ENCODE data around the gene TGFB2. TPM values are rescaled to one million over a fixed set of nuclear protein-coding genes. Genes with fewer than 3 reads are reported as not detected.

The TGFB2 gene
- polyA plus RNA-seq, 1 donor: 66.7 TPM

DNA sequence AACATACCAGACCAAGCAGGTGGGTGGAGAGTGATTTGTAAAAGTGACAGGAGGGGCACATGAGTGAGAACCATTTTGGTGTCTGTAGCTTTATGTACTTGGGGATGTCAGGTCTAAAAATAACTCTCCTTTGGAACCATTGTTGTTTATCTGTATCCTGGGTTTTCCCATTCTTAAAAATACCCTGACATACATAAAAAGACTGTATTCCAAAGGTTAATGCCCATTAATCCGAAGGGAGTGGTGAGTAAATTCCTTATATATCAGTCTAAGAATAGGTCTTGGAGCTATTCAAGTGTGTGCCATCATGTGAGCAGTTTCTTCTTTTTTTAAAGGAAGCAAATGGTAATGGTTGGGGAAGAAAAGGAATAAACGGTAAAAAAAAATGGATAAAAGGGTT lies 117.5 kb downstream of the TGFB2 start:
- DNase-seq (ENCODE audit: low read depth): no peak

DNA sequence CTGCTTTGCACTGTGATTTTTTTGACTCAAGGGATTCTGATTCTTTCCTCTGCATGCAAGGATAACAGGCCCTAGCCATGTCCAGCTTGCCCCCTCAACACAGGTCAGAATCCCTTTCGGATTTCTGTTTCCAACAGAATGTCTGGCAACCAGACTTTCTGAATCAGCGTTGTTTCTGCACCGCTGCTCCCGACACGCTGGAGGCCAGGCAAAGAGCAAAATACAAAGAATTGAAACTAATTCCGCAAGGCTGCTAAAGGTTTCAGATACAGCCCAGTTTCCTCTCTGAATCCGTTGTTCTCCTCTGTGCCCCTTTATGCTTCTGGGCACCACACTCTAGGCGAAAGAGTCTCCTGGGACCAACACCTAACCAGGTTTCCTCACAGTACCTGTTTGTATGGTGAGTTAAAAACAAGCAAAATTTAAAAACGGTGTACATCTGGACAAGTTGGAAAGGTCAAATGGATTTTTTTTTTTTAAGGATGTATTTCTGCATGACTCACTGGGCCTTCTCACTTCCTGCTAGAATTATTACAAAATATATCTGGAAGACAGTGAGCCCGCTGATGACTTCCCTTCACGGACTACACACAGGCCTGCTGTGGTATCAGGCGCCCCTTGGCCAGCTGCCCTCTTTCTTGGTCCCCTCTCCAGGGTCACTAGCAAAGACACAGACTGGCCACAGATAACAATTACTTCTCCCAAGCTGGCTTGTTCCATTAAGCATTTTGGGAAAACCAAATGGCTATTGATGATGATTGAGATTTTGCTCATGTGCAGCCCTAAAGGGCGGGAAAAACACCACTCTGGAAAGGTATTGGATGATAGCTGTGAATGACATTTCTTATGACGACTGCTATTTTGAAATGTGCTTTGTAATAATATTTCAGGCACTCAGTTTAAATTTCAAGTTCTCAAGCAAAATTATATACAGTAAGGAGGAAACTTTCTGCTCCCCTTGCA lies 118.3 kb downstream of the TGFB2 start:
- DNase-seq (ENCODE audit: low read depth): no peak

GRCh38 chr1:218464871-218465270 lies 119.7 kb downstream of the TGFB2 start:
- no peak for DNase-seq (ENCODE audit: low read depth)

DNA sequence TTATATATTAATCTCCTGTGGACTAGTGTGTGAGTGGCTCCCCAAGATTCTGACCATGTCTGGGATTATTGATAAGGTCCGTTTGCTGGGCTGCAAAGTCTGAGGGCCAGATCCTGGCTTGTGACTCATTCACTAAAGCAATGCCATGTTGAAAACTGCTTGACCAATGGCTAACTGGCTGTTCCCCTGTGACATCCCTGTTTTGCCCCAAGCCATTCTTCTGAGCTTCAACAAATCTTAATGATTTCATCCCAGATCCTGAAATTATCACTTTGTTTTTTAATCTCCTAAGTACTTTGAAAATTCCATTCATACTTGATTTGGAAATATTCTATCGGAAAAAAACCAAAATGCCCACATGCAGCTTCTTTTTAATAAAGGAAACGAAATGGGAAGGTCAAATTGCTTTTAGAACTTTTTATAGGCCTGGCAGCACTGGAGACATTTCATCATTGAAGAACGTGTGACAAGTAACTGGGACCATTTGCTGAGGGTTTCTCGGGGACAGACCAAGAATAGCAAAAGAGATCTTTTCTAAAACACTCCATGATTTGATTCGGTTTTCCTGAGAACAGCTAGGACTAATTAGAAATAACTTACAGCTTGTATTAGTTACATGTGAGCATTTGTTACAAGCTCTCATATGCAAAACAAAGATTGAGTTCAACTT lies 121.3 kb downstream of the TGFB2 start:
- DNase-seq (ENCODE audit: low read depth): no peak

- no peak for DNase-seq (ENCODE audit: low read depth)
These were observed 122.3 kb downstream of the TGFB2 start for GRCh38 chr1:218467101-218468072.

- DNase-seq (ENCODE audit: low read depth): no peak
These were observed 123.6 kb downstream of the TGFB2 start for GRCh38 chr1:218468711-218469110.

DNA sequence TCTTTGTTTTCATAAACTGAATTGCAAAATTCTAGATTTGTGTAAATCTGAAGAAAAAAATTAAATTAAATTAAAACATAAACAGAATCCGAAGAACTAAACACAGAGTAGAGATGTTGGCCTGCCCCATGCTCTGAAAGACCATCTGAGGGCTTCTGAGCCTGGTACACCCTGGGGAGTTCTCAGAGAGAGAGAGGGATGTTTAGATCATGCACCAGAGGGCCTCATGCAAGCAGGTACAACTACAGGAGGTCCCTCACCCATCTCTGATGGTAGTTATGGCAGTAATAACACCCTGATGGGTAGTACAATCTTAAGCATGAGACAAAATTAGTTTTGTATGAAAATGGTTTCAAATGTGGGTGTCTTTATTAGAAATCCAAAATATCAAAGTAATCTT lies 127.7 kb downstream of the TGFB2 start:
- DNase-seq (ENCODE audit: low read depth): no peak

GRCh38 chr1:218473522-218473921 lies 128.4 kb downstream of the TGFB2 start:
- no peak for DNase-seq (ENCODE audit: low read depth)

GRCh38 chr1:218474128-218474527 lies 129.0 kb downstream of the TGFB2 start:
- DNase-seq (ENCODE audit: low read depth): no peak

DNA sequence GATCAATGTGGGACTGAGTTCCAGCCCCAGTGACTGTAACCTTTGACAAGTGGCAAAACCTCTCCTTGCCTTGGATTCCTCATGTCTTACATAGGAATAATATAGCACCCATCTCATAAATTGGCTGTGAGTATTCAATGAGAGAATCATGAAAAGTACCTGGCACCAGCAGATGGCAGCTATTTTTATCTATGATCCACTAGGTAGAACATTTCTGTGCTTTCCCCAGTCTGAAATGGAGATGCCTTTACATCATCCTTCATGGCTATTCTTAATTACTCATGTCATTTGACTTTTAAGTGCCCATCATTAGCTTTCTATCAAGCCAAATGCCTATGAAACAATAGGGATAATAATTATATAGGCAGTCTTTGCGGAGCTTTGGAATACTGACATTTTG lies 130.1 kb downstream of the TGFB2 start:
- no peak for DNase-seq (ENCODE audit: low read depth)

- DNase-seq (ENCODE audit: low read depth): no peak
These were observed 130.6 kb downstream of the TGFB2 start for GRCh38 chr1:218475699-218476098.

DNA sequence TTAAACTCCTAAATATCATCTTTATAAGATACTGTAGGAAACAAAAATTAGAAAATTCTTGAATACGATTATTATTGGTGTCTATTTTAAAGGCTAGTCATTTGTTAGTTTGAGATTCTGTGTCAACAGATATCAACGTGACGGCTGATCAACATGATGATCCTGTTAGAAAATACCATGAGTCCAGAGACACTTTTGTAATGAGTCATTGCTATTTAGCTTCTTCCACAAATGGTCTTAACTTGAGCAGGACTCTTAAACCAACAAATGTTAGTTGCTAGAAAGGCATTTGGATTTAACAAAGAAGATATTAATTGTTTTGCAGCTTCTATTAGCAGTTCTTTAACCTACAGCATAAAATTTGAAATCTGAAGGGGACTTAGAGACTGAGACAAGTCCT lies 131.2 kb downstream of the TGFB2 start:
- no peak for DNase-seq (ENCODE audit: low read depth)

GRCh38 chr1:218478336-218478735 lies 133.2 kb downstream of the TGFB2 start:
- no peak for DNase-seq (ENCODE audit: low read depth)

- no peak for DNase-seq (ENCODE audit: low read depth)
These were observed 134.4 kb downstream of the TGFB2 start for GRCh38 chr1:218479436-218480115.

- DNase-seq (ENCODE audit: low read depth): no peak
These were observed 135.0 kb downstream of the TGFB2 start for GRCh38 chr1:218480137-218480536.

DNA sequence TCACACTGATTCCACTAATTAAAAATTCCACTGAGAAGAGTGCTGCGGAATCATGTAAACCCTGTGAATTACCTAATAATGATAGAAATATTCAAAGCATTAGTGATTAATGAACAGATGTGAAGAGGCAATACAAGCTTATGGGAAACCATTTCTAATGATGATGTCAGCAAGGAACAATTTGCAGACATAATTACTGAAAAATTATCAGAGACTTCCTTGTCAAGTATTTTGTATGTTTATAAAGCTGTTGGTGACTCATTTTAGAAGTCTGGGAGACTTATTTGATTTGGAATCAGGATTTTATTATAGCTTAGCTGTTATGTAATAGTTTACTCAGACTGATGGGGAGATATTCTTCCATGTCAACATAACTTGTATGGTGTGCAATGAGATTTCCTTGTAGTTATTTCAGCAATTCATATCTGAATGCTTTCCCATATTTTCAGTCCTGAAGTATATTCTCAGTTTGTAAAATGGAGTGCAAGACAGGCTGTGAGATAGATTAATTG lies 135.5 kb downstream of the TGFB2 start:
- DNase-seq (ENCODE audit: low read depth): no peak

- DNase-seq (ENCODE audit: low read depth): no peak
These were observed 136.1 kb downstream of the TGFB2 start for GRCh38 chr1:218481116-218481775.

DNA sequence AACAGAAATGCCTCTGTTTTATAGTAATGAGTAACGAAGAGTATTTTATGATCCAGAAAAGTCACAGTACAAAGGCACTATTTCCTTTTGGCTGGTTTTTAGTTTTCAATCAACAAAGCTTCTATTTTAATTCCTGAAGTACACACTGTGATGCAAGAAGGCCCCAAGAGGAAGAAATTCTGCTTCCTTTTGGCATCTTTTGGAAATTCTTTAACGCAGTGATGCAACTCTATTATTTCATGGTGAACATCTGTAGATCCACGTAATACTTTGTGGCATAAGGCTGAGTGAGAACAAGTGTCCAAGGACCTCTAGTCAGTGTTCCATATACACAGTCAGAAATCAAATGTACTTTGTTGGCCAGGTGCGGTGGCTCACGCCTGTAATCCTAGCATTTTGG lies 137.5 kb downstream of the TGFB2 start:
- no peak for DNase-seq (ENCODE audit: low read depth)

DNA sequence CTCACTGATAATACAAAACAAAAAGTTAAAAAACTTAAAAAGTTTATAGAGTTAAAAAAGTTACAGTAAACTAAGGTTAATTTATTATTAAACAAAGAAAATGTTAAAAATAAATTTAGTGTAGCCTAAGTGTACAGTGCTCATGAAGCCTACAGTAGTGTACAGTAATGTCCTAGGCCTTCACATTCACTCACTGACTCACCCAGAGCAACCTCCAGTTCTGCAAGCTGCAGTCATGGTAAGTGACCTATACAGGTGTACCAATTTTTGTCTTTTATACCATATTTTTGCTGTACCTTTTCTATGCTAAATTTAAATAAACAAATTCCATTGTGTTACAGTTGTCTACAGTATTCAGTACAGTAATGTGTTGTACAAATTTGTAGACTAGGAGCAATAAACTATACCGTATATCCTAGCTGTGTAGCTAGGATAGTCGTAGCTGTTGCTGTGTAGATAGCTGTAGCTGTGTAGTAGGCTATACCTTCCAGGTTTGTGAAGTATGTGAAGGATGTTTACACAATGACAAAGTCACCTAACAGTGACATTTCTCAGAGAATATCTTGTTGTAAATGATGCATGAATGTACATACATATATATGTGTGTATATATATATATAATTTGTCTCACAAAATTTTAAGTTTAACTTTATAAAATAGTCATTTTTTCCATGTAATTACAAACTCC lies 140.2 kb downstream of the TGFB2 start:
- DNase-seq (ENCODE audit: low read depth): no peak

DNA sequence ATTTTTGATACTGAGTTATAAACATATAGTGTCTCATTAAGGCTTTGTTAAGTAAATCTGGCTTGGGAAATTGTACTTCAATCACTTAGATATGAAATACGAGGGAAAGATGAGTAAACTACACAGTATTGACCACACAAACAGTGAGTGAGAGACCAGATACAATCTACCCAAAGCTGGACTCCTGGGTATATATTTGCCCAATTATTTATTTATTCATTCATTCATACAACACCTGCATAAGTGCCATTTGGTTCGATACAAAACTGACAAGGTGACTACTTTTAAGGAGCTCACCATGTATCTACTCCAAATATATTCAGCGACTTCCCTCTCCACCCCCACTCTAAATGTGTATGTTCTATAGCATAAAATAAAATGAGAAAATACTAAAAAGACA lies 143.4 kb downstream of the TGFB2 start:
- DNase-seq (ENCODE audit: low read depth): no peak

Measured in forelimb muscle (tissue), 1 donor.